HG03064 (cell line): ENCODE data around the gene RNF103.

Source experiments
- ATAC-seq: cut with Tn5 transposase; IDR thresholded peaks from one replicate; pipeline ENCODE4 v1.9.1; 2021; ENCODE audit warnings: low read depth; ENCODE audit not compliant: unreplicated experiment

Gene RNF103

GRCh38 chr2:86577817-86578456, 45.7 kb downstream of the RNF103 start:
- ATAC-seq = no peak

- no peak for ATAC-seq
Observed at GRCh38 chr2:86570059-86570458, 53.6 kb downstream of the RNF103 start.

- ATAC-seq = no peak
Observed at GRCh38 chr2:86566821-86567190, 56.9 kb downstream of the RNF103 start.

GRCh38 chr2:86566158-86566820, 57.4 kb downstream of the RNF103 start:
- ATAC-seq = no peak

GRCh38 chr2:86563650-86564061, 60.0 kb downstream of the RNF103 start:
- ATAC-seq = no peak

- ATAC-seq = peak; percentile 78
Observed at GRCh38 chr2:86562922-86563649, 60.6 kb downstream of the RNF103 start, which contains the start of gene CHMP3. TSS of gene CHMP3 (minus strand) at chr2:86563443. CDS start at chr2:86563348, 95 bp downstream.

- peak; percentile 2 for ATAC-seq
Observed at GRCh38 chr2:86562485-86562921, 61.2 kb downstream of the RNF103 start.

- no peak for ATAC-seq
Observed at GRCh38 chr2:86557836-86558235, 65.8 kb downstream of the RNF103 start.

- no peak for ATAC-seq
Observed at GRCh38 chr2:86556508-86556907, 67.2 kb downstream of the RNF103 start.
